ENCODE results near the gene RAB8B. TPM values are rescaled to one million over a fixed set of nuclear protein-coding genes. Genes with fewer than 3 reads are reported as not detected.

Gene RAB8B
- 10 to 100 TPM; 91.5 to 93.1 TPM for total RNA-seq

GRCh38 chr15:63188926-63189871 lies at the start of gene RAB8B:
TSS of gene RAB8B (plus strand) at chr15:63189606. CDS start at chr15:63189625, 19 bp downstream.
- Mint-ChIP-seq H3K4me3 (peak within 1 kb of the TSS; percentile 99), H3K27me3 (ENCODE audit: low read depth) (no peaks in the 10 kb centered on the region), H3K4me1 (ENCODE audit: low read depth) (peaks cover 42% of the 10 kb centered on the region), H3K9me3 (no peaks in the 10 kb centered on the region), H3K27ac (peak within 1 kb of the TSS; percentile 99), H3K36me3 (ENCODE audit: low read depth) (peaks cover 11% of the 10 kb centered on the region)
- intact Hi-C loops (cut with micrococcal nuclease) = loop anchor here (1.0 kb wide), 1 partner anchor 86 kb away; no protein-coding TSS in a partner anchor
- CTCF ChIA-PET = interaction anchor here (0.5 to 1.2 kb wide), 2 partner anchors 10 to 22 kb away, joined by 3 read pairs; no protein-coding TSS in a partner anchor
- peak; percentile 98 for DNase-seq

DNA sequence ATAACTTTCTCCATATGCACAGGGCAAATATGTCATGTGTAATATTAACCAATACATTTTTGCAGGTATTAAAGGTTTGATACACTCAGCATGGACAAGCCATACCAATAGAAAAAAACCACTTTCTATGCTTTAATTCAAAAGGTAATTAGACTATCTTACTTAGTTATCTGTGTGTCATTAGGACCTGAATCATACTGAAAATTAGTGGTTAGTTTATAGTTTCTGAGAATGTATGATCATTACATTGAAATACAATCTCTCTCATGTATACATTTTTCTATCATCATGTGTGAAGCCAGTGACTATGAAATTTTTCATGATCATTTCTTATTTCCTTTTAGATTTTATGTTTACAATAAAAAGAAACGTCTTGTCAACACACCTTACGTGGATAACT lies 48.5 kb upstream of the RAB8B start:
- Mint-ChIP-seq H3K9me3 (no peaks in the 10 kb centered on the region), H3K4me3 (no peak overlapping the region), H3K27ac (no peak overlapping the region), H3K27me3 (ENCODE audit: low read depth) (no peaks in the 10 kb centered on the region), H3K36me3 (ENCODE audit: low read depth) (peaks cover 8% of the 10 kb centered on the region), H3K4me1 (ENCODE audit: low read depth) (peaks cover 9% of the 10 kb centered on the region)
- DNase-seq = no peak
- intact Hi-C loops (cut with micrococcal nuclease) = no loop called here
- CTCF ChIA-PET = no interaction called here

- intact Hi-C loops (cut with micrococcal nuclease) = no loop called here
- Mint-ChIP-seq H3K4me3 (no peak overlapping the region), H3K27ac (no peak overlapping the region), H3K4me1 (ENCODE audit: low read depth) (peaks cover 7% of the 10 kb centered on the region), H3K36me3 (ENCODE audit: low read depth) (peaks cover 23% of the 10 kb centered on the region), H3K27me3 (ENCODE audit: low read depth) (no peaks in the 10 kb centered on the region), H3K9me3 (no peaks in the 10 kb centered on the region)
- CTCF ChIA-PET = no interaction called here
- no peak for DNase-seq
Measured at GRCh38 chr15:63145426-63145825, 44.0 kb upstream of the RAB8B start.

GRCh38 chr15:63146684-63147083 lies 42.7 kb upstream of the RAB8B start:
- no peaks in the 10 kb centered on the region for H3K9me3 Mint-ChIP-seq
- CTCF ChIA-PET = interaction anchor here (0.6 to 1.5 kb wide), 3 partner anchors 10 to 165 kb away, joined by 3 to 5 read pairs (median 3); no protein-coding TSS in a partner anchor
- no peaks in the 10 kb centered on the region for H3K27me3 Mint-ChIP-seq (ENCODE audit: low read depth)
- no peak overlapping the region for H3K27ac Mint-ChIP-seq
- intact Hi-C loops (cut with micrococcal nuclease) = no loop called here
- peaks cover 28% of the 10 kb centered on the region for H3K36me3 Mint-ChIP-seq (ENCODE audit: low read depth)
- DNase-seq = no peak
- peaks cover 6% of the 10 kb centered on the region for H3K4me1 Mint-ChIP-seq (ENCODE audit: low read depth)
- no peak overlapping the region for H3K4me3 Mint-ChIP-seq

DNA sequence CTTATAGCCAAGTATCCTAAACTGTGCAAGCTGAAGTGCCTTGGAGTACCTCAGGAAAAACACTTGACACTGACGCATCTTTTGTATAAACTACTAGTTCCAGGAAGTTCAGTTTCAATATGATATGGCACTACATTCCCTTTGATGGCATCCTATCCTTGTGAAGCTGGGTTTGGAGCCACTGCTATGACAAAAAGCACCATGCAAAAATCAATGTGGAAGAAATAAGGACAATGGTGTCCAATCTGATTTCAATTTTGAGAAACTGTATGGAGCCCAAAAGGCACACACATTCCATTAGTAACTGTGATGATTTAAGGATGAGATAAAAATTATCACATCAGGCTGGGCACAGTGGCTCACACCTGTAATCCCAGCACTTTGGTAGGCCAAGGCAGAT lies 37.7 kb upstream of the RAB8B start:
- Mint-ChIP-seq H3K27me3 (ENCODE audit: low read depth) (no peaks in the 10 kb centered on the region), H3K27ac (peak overlapping the region; percentile 24), H3K36me3 (ENCODE audit: low read depth) (peaks cover 47% of the 10 kb centered on the region), H3K4me1 (ENCODE audit: low read depth) (peaks cover 27% of the 10 kb centered on the region), H3K9me3 (no peaks in the 10 kb centered on the region), H3K4me3 (no peak overlapping the region)
- intact Hi-C loops (cut with micrococcal nuclease) = no loop called here
- CTCF ChIA-PET = interaction anchor here (2.0 kb wide), 1 partner anchor 104 kb away, joined by 6 read pairs; no protein-coding TSS in a partner anchor
- DNase-seq = no peak

DNA sequence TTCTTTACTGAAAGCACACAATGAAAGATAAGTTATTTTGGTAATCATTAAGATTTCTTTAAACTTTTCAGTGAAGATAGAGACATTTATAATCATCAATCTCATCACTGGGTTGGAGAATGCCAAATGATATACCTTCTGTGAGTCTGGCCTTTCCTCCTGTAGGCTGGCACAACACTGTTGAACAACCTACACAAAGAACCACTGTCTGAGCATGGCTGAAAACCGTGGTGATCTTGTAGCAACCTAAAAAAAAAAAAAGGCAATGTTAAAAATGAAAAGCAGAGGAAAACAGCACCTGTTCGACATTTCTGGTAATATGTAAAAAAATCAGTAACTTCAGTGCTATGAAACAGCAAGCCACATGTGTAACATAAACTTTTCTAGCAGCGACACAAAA lies 33.9 kb upstream of the RAB8B start:
- H3K4me3 Mint-ChIP-seq = peak overlapping the region; percentile 54
- no peak overlapping the region for H3K27ac Mint-ChIP-seq
- no peaks in the 10 kb centered on the region for H3K9me3 Mint-ChIP-seq
- H3K36me3 Mint-ChIP-seq (ENCODE audit: low read depth) = peaks cover 39% of the 10 kb centered on the region
- H3K4me1 Mint-ChIP-seq (ENCODE audit: low read depth) = peaks cover 23% of the 10 kb centered on the region
- CTCF ChIA-PET = interaction anchor here (0.7 kb wide), 1 partner anchor 59 kb away, joined by 3 read pairs; no protein-coding TSS in a partner anchor
- DNase-seq = no peak
- no peaks in the 10 kb centered on the region for H3K27me3 Mint-ChIP-seq (ENCODE audit: low read depth)
- intact Hi-C loops (cut with micrococcal nuclease) = loop anchor here (5.0 kb wide), 2 partner anchors 57 to 77 kb away; no protein-coding TSS in a partner anchor

- DNase-seq = no peak
- peak overlapping the region; percentile 99 for H3K4me3 Mint-ChIP-seq
- H3K27ac Mint-ChIP-seq = peak overlapping the region; percentile 98
- no peaks in the 10 kb centered on the region for H3K9me3 Mint-ChIP-seq
- no peaks in the 10 kb centered on the region for H3K27me3 Mint-ChIP-seq (ENCODE audit: low read depth)
- peaks cover 23% of the 10 kb centered on the region for H3K4me1 Mint-ChIP-seq (ENCODE audit: low read depth)
- peaks cover 37% of the 10 kb centered on the region for H3K36me3 Mint-ChIP-seq (ENCODE audit: low read depth)
- CTCF ChIA-PET = interaction anchor here (0.7 to 1.3 kb wide), 3 partner anchors 35 to 58 kb away, joined by 3 to 6 read pairs (median 3); no protein-coding TSS in a partner anchor
- intact Hi-C loops (cut with micrococcal nuclease) = loop anchor here (2.0 to 5.0 kb wide), 3 partner anchors 56 to 121 kb away; partner anchors contain the start of gene APH1B
Measured at GRCh38 chr15:63156086-63156710, 33.2 kb upstream of the RAB8B start.

DNA sequence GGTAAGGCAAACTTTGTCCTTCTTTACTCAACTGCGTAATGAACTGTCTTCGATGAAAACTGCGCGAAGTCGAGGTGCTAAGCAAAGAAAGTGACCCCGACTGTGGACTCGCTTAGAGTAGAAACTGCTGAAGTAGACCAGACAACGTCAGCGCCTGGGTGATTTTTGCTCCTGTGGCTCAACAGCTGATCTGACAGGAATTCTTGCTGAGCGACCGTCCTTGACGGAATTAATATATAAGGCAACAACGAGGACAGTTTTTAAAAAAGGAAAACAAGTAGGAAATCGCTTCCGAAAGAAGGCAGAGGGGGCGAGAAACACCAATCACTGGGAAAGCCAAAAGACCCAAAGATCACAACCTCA lies 32.7 kb upstream of the RAB8B start:
- peaks cover 32% of the 10 kb centered on the region for H3K36me3 Mint-ChIP-seq (ENCODE audit: low read depth)
- peak; percentile 34 for DNase-seq

DNA sequence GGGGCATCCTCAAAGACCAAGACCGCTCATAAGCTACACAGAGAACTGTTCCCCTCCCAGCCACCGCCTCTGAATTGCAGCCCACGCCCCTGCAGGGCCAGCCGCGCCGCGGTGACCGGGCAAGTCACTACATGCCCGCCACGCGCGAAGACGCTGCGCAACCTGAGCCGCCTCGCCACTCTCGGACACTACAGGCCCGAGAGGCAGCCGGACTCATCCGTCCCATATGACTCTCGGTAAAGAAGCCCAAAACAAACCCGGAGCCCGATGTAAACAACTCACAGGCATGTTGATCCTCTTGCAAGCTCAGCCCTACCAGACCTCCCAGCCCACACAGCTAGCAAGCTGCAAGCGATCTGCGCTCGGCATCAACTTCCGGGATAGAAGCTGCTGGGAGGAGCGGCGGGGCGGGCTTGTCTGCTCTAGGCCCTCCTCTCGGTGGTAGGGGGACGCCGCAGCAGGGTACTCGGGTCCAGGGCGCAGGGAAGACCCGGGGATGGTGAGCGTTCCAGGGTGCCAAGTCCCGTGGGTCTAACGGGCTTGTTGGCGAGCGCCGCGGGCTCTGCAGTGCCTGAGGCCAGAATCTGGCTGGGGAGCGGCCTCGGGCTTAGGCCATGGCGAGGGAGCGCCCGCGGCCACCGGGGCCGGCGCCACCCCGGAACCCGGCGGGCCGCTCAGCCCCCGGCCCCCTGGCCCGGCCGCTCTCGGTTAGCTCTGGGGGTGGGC lies 32.1 kb upstream of the RAB8B start, which contains the start of gene RPS27L:
RPS27L (minus strand) TSS at position 360 of the 726 bp plus-strand sequence; CDS start at position 288, 72 bp downstream.
- CTCF ChIA-PET = interaction anchor here (0.6 to 1.5 kb wide), 7 partner anchors 34 to 155 kb away, joined by 3 to 6 read pairs (median 4); no protein-coding TSS in a partner anchor
- peaks cover 30% of the 10 kb centered on the region for H3K36me3 Mint-ChIP-seq (ENCODE audit: low read depth)
- peak; percentile 93 for DNase-seq
- intact Hi-C loops (cut with micrococcal nuclease) = loop anchor here (1.0 to 5.0 kb wide), 6 partner anchors 20 to 120 kb away; partner anchors contain the start of genes APH1B and LACTB
- H3K4me3 Mint-ChIP-seq = peak within 1 kb of the TSS; percentile 99
- H3K9me3 Mint-ChIP-seq = no peaks in the 10 kb centered on the region
- H3K27ac Mint-ChIP-seq = peak within 1 kb of the TSS; percentile 98
- H3K4me1 Mint-ChIP-seq (ENCODE audit: low read depth) = peaks cover 18% of the 10 kb centered on the region
- H3K27me3 Mint-ChIP-seq (ENCODE audit: low read depth) = no peaks in the 10 kb centered on the region

More for the DNA sequence above, 32.7 kb upstream of the RAB8B start:
- peak overlapping the region; percentile 99 for H3K4me3 Mint-ChIP-seq
- H3K27me3 Mint-ChIP-seq (ENCODE audit: low read depth) = no peaks in the 10 kb centered on the region
- CTCF ChIA-PET = interaction anchor here (0.6 to 1.5 kb wide), 4 partner anchors 34 to 49 kb away, joined by 3 to 6 read pairs (median 4); no protein-coding TSS in a partner anchor
- intact Hi-C loops (cut with micrococcal nuclease) = loop anchor here (1.0 to 5.0 kb wide), 6 partner anchors 21 to 120 kb away; partner anchors contain the start of genes APH1B and LACTB
- H3K4me1 Mint-ChIP-seq (ENCODE audit: low read depth) = peaks cover 20% of the 10 kb centered on the region
- H3K27ac Mint-ChIP-seq = peak overlapping the region; percentile 98
- no peaks in the 10 kb centered on the region for H3K9me3 Mint-ChIP-seq

- DNase-seq = peak; percentile 51
- intact Hi-C loops (cut with micrococcal nuclease) = loop anchor here (1.0 to 5.0 kb wide), 6 partner anchors 19 to 119 kb away; partner anchors contain the start of genes APH1B and LACTB
- CTCF ChIA-PET = interaction anchor here (0.7 to 1.5 kb wide), 6 partner anchors 33 to 154 kb away, joined by 3 to 6 read pairs (median 4); no protein-coding TSS in a partner anchor
- no peaks in the 10 kb centered on the region for H3K27me3 Mint-ChIP-seq (ENCODE audit: low read depth)
- peaks cover 26% of the 10 kb centered on the region for H3K36me3 Mint-ChIP-seq (ENCODE audit: low read depth)
- no peaks in the 10 kb centered on the region for H3K9me3 Mint-ChIP-seq
- peak overlapping the region; percentile 89 for H3K27ac Mint-ChIP-seq
- H3K4me3 Mint-ChIP-seq = peak overlapping the region; percentile 80
- H3K4me1 Mint-ChIP-seq (ENCODE audit: low read depth) = peaks cover 18% of the 10 kb centered on the region
Measured at GRCh38 chr15:63157891-63158431, 31.4 kb upstream of the RAB8B start.

- H3K9me3 Mint-ChIP-seq = no peaks in the 10 kb centered on the region
- H3K4me3 Mint-ChIP-seq = no peak overlapping the region
- H3K36me3 Mint-ChIP-seq (ENCODE audit: low read depth) = peaks cover 14% of the 10 kb centered on the region
- peaks cover 7% of the 10 kb centered on the region for H3K4me1 Mint-ChIP-seq (ENCODE audit: low read depth)
- CTCF ChIA-PET = no interaction called here
- no peak overlapping the region for H3K27ac Mint-ChIP-seq
- no peak for DNase-seq
- H3K27me3 Mint-ChIP-seq (ENCODE audit: low read depth) = no peaks in the 10 kb centered on the region
- intact Hi-C loops (cut with micrococcal nuclease) = loop anchor here (10.0 kb wide), 1 partner anchor 244 kb away; no protein-coding TSS in a partner anchor
Measured at GRCh38 chr15:63160638-63161037, 28.8 kb upstream of the RAB8B start.

Measured in activated naive CD4-positive, alpha-beta T cell treated with anti-CD3 and anti-CD28 coated beads for 36 hours (primary cell).